ENCODE measurements around the gene SLC7A7. TPM values are rescaled to one million over a fixed set of nuclear protein-coding genes. Genes with fewer than 3 reads are reported as not detected.

SLC7A7 gene
- total and polyA plus RNA-seq, 2 of the 13 experiments (the other 11 are each of a cell fraction or from before 2014, with no cell fraction given), result 0.13 to 0.63 TPM

GRCh38 chr14:22821193-22822015, 6.2 kb upstream of the SLC7A7 start (continued):
- TF ChIP-seq KDM5B (CRISPR knock-in tag; IDR thresholded peaks at IDR 0.05; ENCODE audit: borderline replicate concordance), result peak; percentile 95
- peak; percentile 93; the same call in 1 of the 2 replicates for TF ChIP-seq ATAD3A (CRISPR knock-in tag; IDR thresholded peaks at IDR 0.05)
- TF ChIP-seq EZH2 (conservative IDR thresholded peaks at IDR 0.05; ENCODE audit: low read depth, low read length), result no peak
- TF ChIP-seq ZMYM3 (CRISPR knock-in tag; IDR thresholded peaks at IDR 0.05), result peak; percentile 73
- 0 out of 2 replicates have a peak, but pooled peaks have one; percentile 69 for TF ChIP-seq ZHX1 (CRISPR knock-in tag; IDR thresholded peaks at IDR 0.05; ENCODE audit: low read depth)
- TF ChIP-seq ZNF260 (CRISPR knock-in tag; IDR thresholded peaks at IDR 0.05; ENCODE audit: borderline replicate concordance, low read depth), result no peak
- peak; percentile 81; the same call in 1 of the 2 replicates for TF ChIP-seq ZBTB33 (CRISPR knock-in tag; IDR thresholded peaks at IDR 0.05)
- peak; percentile 73; the same call in 1 of the 2 replicates for TF ChIP-seq HMG20B (CRISPR knock-in tag; conservative IDR thresholded peaks at IDR 0.05)
- TF ChIP-seq WIZ (CRISPR knock-in tag; IDR thresholded peaks at IDR 0.05), result peak; percentile 89; the same call in 1 of the 2 replicates
- TF ChIP-seq CEBPB (IDR thresholded peaks at IDR 0.05; ENCODE audit: borderline replicate concordance, low read depth, low read length), result no peak; the same call in 1 of the 2 replicates
- TF ChIP-seq RXRB (CRISPR knock-in tag; IDR thresholded peaks at IDR 0.05; ENCODE audit: borderline replicate concordance), result peak; percentile 81
- TF ChIP-seq RNF219 (CRISPR knock-in tag; IDR thresholded peaks at IDR 0.05), result 0 out of 2 replicates have a peak, but pooled peaks have one; percentile 47
- TF ChIP-seq ZNF18 (CRISPR knock-in tag; IDR thresholded peaks at IDR 0.05; ENCODE audit: insufficient replicate concordance), result peak; percentile 4
- TF ChIP-seq YEATS4 (CRISPR knock-in tag; IDR thresholded peaks at IDR 0.05; ENCODE audit: borderline replicate concordance), result no peak
- TF ChIP-seq ZNF737 (CRISPR knock-in tag; IDR thresholded peaks at IDR 0.05; ENCODE audit: borderline replicate concordance), result peak; percentile 80; the same call in 1 of the 2 replicates
- peak; percentile 71 to 89; a peak in 2 of 4 replicates for TF ChIP-seq HMGXB4 (CRISPR knock-in tag; IDR thresholded peaks at IDR 0.05; ENCODE audit: borderline replicate concordance in 1 of 2, low read depth in 1 of 2)

Measured in HepG2 (cell line).